H1 (cell line): ENCODE results near the gene KCNAB2. TPM values are rescaled to one million over a fixed set of nuclear protein-coding genes. Genes with fewer than 3 reads are reported as not detected.

Source experiments
- CTCF ChIA-PET: fragments of 300-600 bp; sonication (Branson Sonifier 250); formaldehyde crosslinking; loops from one replicate; lab custom pipeline; 2021; ENCODE audit not compliant: partially characterized antibody; lab: Charles Lee
- POLR2A ChIA-PET: fragments of 300-600 bp; sonication (Branson Sonifier 250); formaldehyde crosslinking; loops from one replicate; lab custom pipeline; 2021; ENCODE audit warnings: inconsistent platforms; ENCODE audit not compliant: partially characterized antibody; lab: Charles Lee
- DNase-seq, 2 experiments: peaks; one replicate each; pipeline versions ENCODE4 v3.0.0 to v3.0.0-alpha.2; 2010 to 2022; ENCODE audit warnings: low spot score in 2 of 2, low read depth in 1 of 2, mixed read lengths in 1 of 2
- FAIRE-seq: peaks from 2 replicates; lab custom pipeline; 2011; peaks lifted over from hg19 to GRCh38; lab: Jason Lieb, UNC
- H2AFZ ChIP-seq: 2 replicates; pipeline ENCODE4 v1.8.1; 2012; ENCODE audit warnings: low read length, inconsistent platforms
- H2AK5ac ChIP-seq: 2 replicates; pipeline ENCODE4 v1.6.1; 2013; ENCODE audit warnings: low read depth, low read length
- H2BK120ac ChIP-seq: replicated peaks from 2 replicates; pipeline ENCODE3; 2013; ENCODE audit warnings: low read depth, low read length, inconsistent platforms
- H2BK12ac ChIP-seq: 2 replicates; pipeline ENCODE4 v1.6.1; 2013; ENCODE audit warnings: low read depth, low read length
- H2BK15ac ChIP-seq: 2 replicates; pipeline ENCODE4 v1.6.1; 2013; ENCODE audit warnings: low read length
- H2BK20ac ChIP-seq: 2 replicates; pipeline ENCODE4 v1.6.1; 2013; ENCODE audit warnings: low read length
- H2BK5ac ChIP-seq: 2 replicates; pipeline ENCODE4 v1.6.1; 2013; ENCODE audit warnings: low read depth, low read length
- H3K14ac ChIP-seq: 2 replicates; pipeline ENCODE4 v1.6.1; 2013; ENCODE audit warnings: inconsistent platforms; ENCODE audit not compliant: insufficient read length
- H3K18ac ChIP-seq: 2 replicates; pipeline ENCODE4 v1.6.1; 2013; ENCODE audit warnings: low read length; ENCODE audit errors: extremely low read depth
- H3K23ac ChIP-seq: 2 replicates; pipeline ENCODE4 v1.6.1; 2013; ENCODE audit warnings: inconsistent platforms; ENCODE audit not compliant: insufficient read length
- H3K23me2 ChIP-seq: 2 replicates; pipeline ENCODE4 v1.6.1; 2013; ENCODE audit warnings: low read depth, low read length
- H3K27ac ChIP-seq: 2 replicates; pipeline ENCODE4 v1.6.1; 2011; ENCODE audit warnings: low read depth, low read length, inconsistent platforms
- H3K27me3 ChIP-seq, 4 experiments: replicated peaks in 1 of 4; 1 replicate in 1 of 4; 2 replicates in 3 of 4; pipeline versions ENCODE4 v1.6.1 to v1.8.1; 2011 to 2013; ENCODE audit warnings: low read length in 3 of 4, mild to moderate bottlenecking in 3 of 4, inconsistent platforms in 2 of 4, mixed read lengths in 2 of 4, moderate library complexity in 1 of 4; ENCODE audit not compliant: control insufficient read depth in 3 of 4, insufficient read depth in 3 of 4; ENCODE audit errors: extremely low read depth in 1 of 4
- H3K36me3 ChIP-seq, 4 experiments: 2 replicates each; pipeline versions ENCODE4 v1.6.1 to v1.8.1; 2011 to 2013; ENCODE audit warnings: mild to moderate bottlenecking in 4 of 4, low read length in 3 of 4, moderate library complexity in 2 of 4, control low read depth in 1 of 4, inconsistent platforms in 1 of 4; ENCODE audit not compliant: insufficient read depth in 4 of 4, control insufficient read depth in 2 of 4
- H3K4ac ChIP-seq: replicated peaks from 2 replicates; pipeline ENCODE3; 2013; ENCODE audit warnings: low read length, low read depth, mixed read lengths, inconsistent platforms; ENCODE audit not compliant: insufficient read length
- H3K4me1 ChIP-seq, 4 experiments: replicated peaks in 1 of 4; 1 replicate in 1 of 4; 2 replicates in 3 of 4; pipeline versions ENCODE4 v1.6.1 to v1.8.1; 2011 to 2013; ENCODE audit warnings: low read length in 3 of 4, inconsistent platforms in 2 of 4, mixed read lengths in 1 of 4; ENCODE audit not compliant: insufficient read depth in 4 of 4, control insufficient read depth in 3 of 4
- H3K4me2 ChIP-seq, 2 experiments: 2 replicates each; pipeline versions ENCODE4 v1.6.1 to v1.8.1; 2011 to 2013; ENCODE audit warnings: low read depth in 2 of 2, low read length in 2 of 2, control low read depth in 1 of 2, inconsistent platforms in 1 of 2, mild to moderate bottlenecking in 1 of 2; ENCODE audit not compliant: insufficient read depth in 1 of 2
- H3K4me3 ChIP-seq, 4 experiments: fragments of 200-600, 300-600 bp in 1 of 4; sonication (generic), shearing (Covaris generic), sonication (Bioruptor Twin) in 1 of 4; 2 replicates each; pipeline versions ENCODE4 v1.5.1 to v1.8.1; 2011 to 2016; ENCODE audit warnings: low read length in 4 of 4, low read depth in 3 of 4, control low read depth in 2 of 4, inconsistent platforms in 2 of 4, mild to moderate bottlenecking in 2 of 4, mixed read lengths in 1 of 4, moderate library complexity in 1 of 4; ENCODE audit not compliant: insufficient read depth in 2 of 4; ENCODE audit errors: extremely low read depth in 1 of 4
- H3K56ac ChIP-seq: replicated peaks from 2 replicates; pipeline ENCODE3; 2013; ENCODE audit warnings: low read depth, mild to moderate bottlenecking, mixed read lengths, low read length, inconsistent platforms; ENCODE audit not compliant: insufficient read length
- H3K79me1 ChIP-seq: 2 replicates; pipeline ENCODE4 v1.6.1; 2013; ENCODE audit warnings: low read depth, low read length, control low read depth
- H3K79me2 ChIP-seq, 2 experiments: 2 replicates each; pipeline versions ENCODE4 v1.6.1 to v1.8.1; 2012 to 2013; ENCODE audit warnings: low read length in 2 of 2, mild to moderate bottlenecking in 2 of 2, inconsistent platforms in 1 of 2; ENCODE audit not compliant: insufficient read depth in 2 of 2, control insufficient read depth in 1 of 2
- H3K9ac ChIP-seq, 4 experiments: replicated peaks in 1 of 4; 1 replicate in 1 of 4; 2 replicates in 3 of 4; pipeline versions ENCODE4 v1.6.1 to v1.8.1; 2011 to 2013; ENCODE audit warnings: low read depth in 3 of 4, low read length in 3 of 4, control low read depth in 2 of 4, mild to moderate bottlenecking in 2 of 4, moderate library complexity in 2 of 4, inconsistent platforms in 1 of 4; ENCODE audit errors: extremely low read depth in 1 of 4
- H3K9me3 ChIP-seq, 2 experiments: 2 replicates each; pipeline versions ENCODE4 v1.6.1 to v1.8.1; 2012 to 2013; ENCODE audit warnings: mild to moderate bottlenecking in 2 of 2, moderate library complexity in 2 of 2, control low read depth in 1 of 2, inconsistent platforms in 1 of 2, low read depth in 1 of 2, low read length in 1 of 2, mixed read lengths in 1 of 2; ENCODE audit not compliant: insufficient read depth in 2 of 2
- H4K20me1 ChIP-seq, 2 experiments: replicated peaks in 1 of 2; 2 replicates each; pipeline versions ENCODE3 to v1.8.1; 2011 to 2013; ENCODE audit warnings: inconsistent platforms in 2 of 2, low read length in 2 of 2, mild to moderate bottlenecking in 1 of 2; ENCODE audit not compliant: insufficient read depth in 2 of 2, control insufficient read depth in 1 of 2
- H4K5ac ChIP-seq: 2 replicates; pipeline ENCODE4 v1.6.1; 2013; ENCODE audit warnings: low read length, low read depth, mixed read lengths, inconsistent platforms; ENCODE audit not compliant: insufficient read length
- H4K8ac ChIP-seq: 2 replicates; pipeline ENCODE4 v1.8.0; 2013; ENCODE audit warnings: mild to moderate bottlenecking, moderate library complexity, low read length, inconsistent platforms; ENCODE audit not compliant: insufficient read depth; ENCODE audit errors: extremely low read depth
- H4K91ac ChIP-seq: replicated peaks from 2 replicates; pipeline ENCODE3; 2013; ENCODE audit warnings: low read length, mixed read lengths, inconsistent platforms; ENCODE audit not compliant: insufficient read length
- GTF2F1 ChIP-seq: IDR thresholded peaks from 2 replicates; pipeline ENCODE4 v1.6.1; 2012; ENCODE audit warnings: low read depth, low read length, improper control_type of control experiment, borderline replicate concordance
- JUND ChIP-seq: IDR thresholded peaks from 2 replicates; pipeline ENCODE4 v1.6.1; 2011; ENCODE audit warnings: mild to moderate bottlenecking, improper control_type of control experiment, low read length
- MAX ChIP-seq: IDR thresholded peaks from 2 replicates; pipeline ENCODE4 v1.6.1; 2012; ENCODE audit warnings: inconsistent platforms
- NRF1 ChIP-seq: IDR thresholded peaks from 2 replicates; pipeline ENCODE4 v1.6.1; 2011; ENCODE audit warnings: mild to moderate bottlenecking, low read depth, low read length, improper control_type of control experiment
- POU5F1 ChIP-seq: IDR thresholded peaks from 2 replicates; pipeline ENCODE4 v1.6.1; 2011; ENCODE audit warnings: low read depth, mild to moderate bottlenecking, low read length, moderate library complexity
- RAD21 ChIP-seq, 2 experiments: IDR thresholded peaks in 1 of 2; conservative IDR thresholded peaks in 1 of 2; 2 replicates each; pipeline ENCODE4 v1.6.1; 2011; ENCODE audit warnings: low read depth in 2 of 2, low read length in 2 of 2, improper control_type of control experiment in 1 of 2, inconsistent platforms in 1 of 2, mild to moderate bottlenecking in 1 of 2, moderate library complexity in 1 of 2
- RNF2 ChIP-seq: fragments of 200-900, 300-1000 bp; sonication (generic); IDR thresholded peaks from 2 replicates; pipeline ENCODE4 v1.7.1; 2016; ENCODE audit warnings: borderline replicate concordance, low read depth, mild to moderate bottlenecking, antibody characterized with exemption, low read length; ENCODE audit not compliant: poor library complexity, severe bottlenecking; ENCODE audit errors: missing control alignments
- SP2 ChIP-seq: IDR thresholded peaks from 2 replicates; pipeline ENCODE4 v1.6.1; 2012; ENCODE audit warnings: mild to moderate bottlenecking, low read length, inconsistent platforms
- TBP ChIP-seq: IDR thresholded peaks from 2 replicates; pipeline ENCODE4 v1.6.1; 2011; ENCODE audit warnings: low read depth, low read length, improper control_type of control experiment
- WGBS, 2 experiments: shearing (Covaris generic) in 1 of 2; methylation state at CpG; one replicate each; pipeline versions ENCODE4 v1.1.6 to v1.1.7; 2013 to 2015; ENCODE audit warnings: low lambda C conversion rate in 2 of 2, mixed read lengths in 2 of 2, inconsistent platforms in 1 of 2, low coverage in 1 of 2, missing lambda C conversion rate in 1 of 2; ENCODE audit not compliant: insufficient replicate concordance in 2 of 2, insufficient coverage in 1 of 2, insufficient read length in 1 of 2; ENCODE audit errors: extremely low coverage in 1 of 2, missing lambda C conversion rate in 1 of 2; 5-methylcytosine and 5-hydroxymethylcytosine counted together
- polyA plus RNA-seq, 7 experiments: library from polyadenylated mRNA; depleted of rRNA in 3 of 7; stranded (reverse) in 5 of 7; unstranded in 2 of 7; fragments of >200 nt in 5 of 7; fragments of 200-250 nt in 2 of 7; gene quantifications; 1 replicate in 5 of 7; 2 replicates in 1 of 7; 4 replicates in 1 of 7; pipeline versions ENCODE4 v1.2.1 to v1.2.3, GENCODE V29; 2011 to 2013; ENCODE audit warnings: missing spikeins in 2 of 7, mixed read lengths in 2 of 7
- total RNA-seq: library from RNA; stranded (reverse); fragmentation: NEBNext Ultra II Directional; extraction: Animal tissue kit (Norgen Biotek cat#: 25700); gene quantifications from 2 replicates; pipeline ENCODE4 v1.2.1, GENCODE V29; 2021

The KCNAB2 gene
- total and polyA plus RNA-seq, 2 of the 8 experiments (the other 6 are each of a cell fraction or from before 2014, with no cell fraction given), result 4.5 to 7.0 TPM

GRCh38 chr1:6106977-6107376, 61.3 kb downstream of the KCNAB2 start:
- no peak overlapping the region for H3K23ac ChIP-seq

More at GRCh38 chr1:6106977-6107376, 61.3 kb downstream of the KCNAB2 start:
- Histone ChIP-seq H3K9me3 (no peaks in the 10 kb centered on the region), H2BK20ac (no peak overlapping the region), H3K4me3 (no peak overlapping the region), H3K4me2 (no peak overlapping the region), H3K18ac (no peak overlapping the region), H3K14ac (no peak overlapping the region), H3K23me2 (peaks cover 20% of the 10 kb centered on the region; the same call in 1 of the 2 replicates), H2BK5ac (no peak overlapping the region), H4K20me1 (peaks cover 0 to 2% of the 10 kb centered on the region in 2 experiments), H3K9ac (no peak overlapping the region), H2BK12ac (no peak overlapping the region), H3K79me1 (no peaks in the 10 kb centered on the region), H3K36me3 (no peaks in the 10 kb centered on the region), H4K91ac (no peak overlapping the region), H3K4me1 (peaks cover 0 to 4% (median 3%) of the 10 kb centered on the region in 4 experiments; a peak in 2 of 7 replicates), H3K27me3 (no peaks in the 10 kb centered on the region; a peak in 1 of 7 replicates), H4K5ac (no peak overlapping the region), H4K8ac (no peak overlapping the region), H2BK120ac (no peak overlapping the region), H3K4ac (no peak overlapping the region), H3K27ac (no peak overlapping the region), H2BK15ac (no peak overlapping the region), H2AFZ (no peak overlapping the region), H3K79me2 (no peaks in the 10 kb centered on the region), H2AK5ac (peak overlapping the region; percentile 75; the same call in 1 of the 2 replicates), H3K56ac (no peak overlapping the region)
- CTCF ChIA-PET, result interaction anchor here (1.0 to 2.1 kb wide), 5 partner anchors 46 to 250 kb away, joined by 3 to 10 read pairs (median 3); no protein-coding TSS in a partner anchor
- DNase-seq (no peak), FAIRE-seq (no peak)
- POLR2A ChIA-PET, result no interaction called here
- 97 to 99% methylated on average over 6 of the region's 6 CpGs for WGBS, 2 experiments
- TF ChIP-seq GTF2F1, result no peak
- no peak for TF ChIP-seq POU5F1
- TF ChIP-seq JUND, result no peak
- no peak for TF ChIP-seq RAD21 (IDR thresholded peaks at IDR 0.05 in 1 of 2, conservative IDR thresholded peaks at IDR 0.05 in 1 of 2; ENCODE audit: low read depth in 2 of 2, low read length in 2 of 2)
- no peak for TF ChIP-seq RNF2
- no peak for TF ChIP-seq NRF1
- TF ChIP-seq SP2, result no peak
- no peak for TF ChIP-seq MAX
- no peak for TF ChIP-seq TBP
